Stimulated activated CD8-positive, alpha-beta memory T cell treated with anti-CD3 and anti-CD28 coated beads, Interleukin-4, amount 100 ng/mL, for 1 hour (primary cell): ENCODE data around the gene BBS1.
A peak's percentile ranks its signal among the peaks of the same experiment; 100 is the strongest.
"Not testable (repeated sequence)": the region's sequence is repeated elsewhere in the genome, so short reads cannot be mapped to it uniquely, and the experiment has no call there.

Experiments used
- DNase-seq, 2 donors: peaks; one replicate each; pipeline ENCODE4 v3.0.0-alpha.2; 2020; ENCODE audit warnings: low read depth in 2 of 2, low spot score in 1 of 2

The BBS1 gene

GRCh38 chr11:66510271-66510989, at the start of gene BBS1:
TSS of gene BBS1 (plus strand) at chr11:66510635. CDS start at chr11:66510660, 25 bp downstream.
- DNase-seq: peak; percentile 57 to 73

GRCh38 chr11:66462010-66462409, 48.4 kb upstream of the BBS1 start:
- DNase-seq: no peak

- DNase-seq: no peak
Measured at GRCh38 chr11:66462911-66463310, 47.5 kb upstream of the BBS1 start.

GRCh38 chr11:66464116-66464515, 46.3 kb upstream of the BBS1 start:
- DNase-seq: not testable (repeated sequence)

- DNase-seq: no peak
Measured at GRCh38 chr11:66464916-66465315, 45.5 kb upstream of the BBS1 start.

GRCh38 chr11:66465373-66466224, 44.8 kb upstream of the BBS1 start:
- no peak for DNase-seq

- DNase-seq: peak; percentile 91 to 92
Measured at GRCh38 chr11:66466225-66467033, 44.0 kb upstream of the BBS1 start, which contains the start of gene PELI3. TSS of gene PELI3 (plus strand) at chr11:66466905. CDS start at chr11:66468129, 1,224 bp downstream.

- no peak for DNase-seq
Measured at GRCh38 chr11:66467034-66467659, 43.3 kb upstream of the BBS1 start.

- DNase-seq: no peak
Measured at GRCh38 chr11:66467756-66468155, 42.7 kb upstream of the BBS1 start.

GRCh38 chr11:66468691-66469090, 41.7 kb upstream of the BBS1 start:
- DNase-seq: no peak

- no peak for DNase-seq
Measured at GRCh38 chr11:66469441-66469840, 41.0 kb upstream of the BBS1 start.

- DNase-seq: no peak
Measured at GRCh38 chr11:66470015-66470414, 40.4 kb upstream of the BBS1 start.

GRCh38 chr11:66471142-66471541, 39.3 kb upstream of the BBS1 start:
- no peak for DNase-seq

- DNase-seq: no peak
Measured at GRCh38 chr11:66472054-66472453, 38.4 kb upstream of the BBS1 start.

GRCh38 chr11:66473167-66473566, 37.3 kb upstream of the BBS1 start:
- DNase-seq: no peak

- no peak for DNase-seq
Measured at GRCh38 chr11:66473608-66474515, 36.6 kb upstream of the BBS1 start.

GRCh38 chr11:66475349-66476172, 34.9 kb upstream of the BBS1 start:
- DNase-seq: no peak

- no peak for DNase-seq
Measured at GRCh38 chr11:66476173-66476840, 34.1 kb upstream of the BBS1 start.
